NOMO-1 treated with dmso at 0.1 percent for 144 hours (cell line): ENCODE results near the gene MAPK7.

Source experiments
- DNase-seq: peaks from one replicate; lab custom pipeline; 2025; ENCODE audit not compliant: unreplicated experiment; lab: John Stamatoyannopoulos, UW

Gene MAPK7

DNA sequence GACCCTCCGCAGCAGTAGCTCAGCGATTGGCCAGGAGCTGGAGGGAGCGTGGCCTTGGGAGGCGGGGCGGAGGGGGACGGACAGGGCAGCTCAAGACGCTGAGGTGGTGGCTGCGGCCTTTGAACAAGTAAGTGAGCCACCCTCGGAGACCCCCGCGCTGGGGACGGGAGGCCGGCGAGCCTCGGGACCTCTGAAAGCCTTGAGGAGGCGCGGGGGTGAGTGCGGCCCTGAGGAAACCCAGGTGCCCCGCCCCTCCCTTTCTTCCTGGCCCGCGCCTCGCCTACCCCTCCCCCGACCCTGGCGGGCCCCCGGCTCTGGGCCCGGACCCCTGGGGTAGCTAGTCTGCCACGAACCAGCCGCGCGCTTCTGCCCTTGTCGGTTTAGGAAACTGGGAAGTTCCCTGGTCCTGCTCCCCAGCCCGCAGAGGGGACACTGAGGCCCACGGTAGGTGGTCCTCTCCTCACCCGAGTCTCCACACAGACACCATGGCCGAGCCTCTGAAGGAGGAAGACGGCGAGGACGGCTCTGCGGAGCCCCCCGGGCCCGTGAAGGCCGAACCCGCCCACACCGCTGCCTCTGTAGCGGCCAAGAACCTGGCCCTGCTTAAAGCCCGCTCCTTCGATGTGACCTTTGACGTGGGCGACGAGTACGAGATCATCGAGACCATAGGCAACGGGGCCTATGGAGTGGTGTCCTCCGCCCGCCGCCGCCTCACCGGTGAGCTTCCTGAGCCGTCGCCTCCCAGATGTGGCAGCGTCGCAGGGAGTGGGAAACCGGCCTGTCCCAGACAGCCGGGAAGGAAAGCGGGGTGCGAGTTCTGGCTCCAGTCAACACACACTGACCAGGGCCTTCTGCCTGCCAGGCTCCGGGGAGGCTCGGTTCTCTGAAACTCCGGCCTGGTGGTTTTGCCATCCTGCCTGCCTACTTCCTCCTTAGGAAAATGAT lies at the start of gene MAPK7:
TSS of gene MAPK7 (plus strand) at position 83 of the 945 bp plus-strand sequence. CDS start at position 486, 403 bp downstream.
- no peak for DNase-seq

GRCh38 chr17:19329136-19329535 lies 49.2 kb upstream of the MAPK7 start:
- no peak for DNase-seq

DNA sequence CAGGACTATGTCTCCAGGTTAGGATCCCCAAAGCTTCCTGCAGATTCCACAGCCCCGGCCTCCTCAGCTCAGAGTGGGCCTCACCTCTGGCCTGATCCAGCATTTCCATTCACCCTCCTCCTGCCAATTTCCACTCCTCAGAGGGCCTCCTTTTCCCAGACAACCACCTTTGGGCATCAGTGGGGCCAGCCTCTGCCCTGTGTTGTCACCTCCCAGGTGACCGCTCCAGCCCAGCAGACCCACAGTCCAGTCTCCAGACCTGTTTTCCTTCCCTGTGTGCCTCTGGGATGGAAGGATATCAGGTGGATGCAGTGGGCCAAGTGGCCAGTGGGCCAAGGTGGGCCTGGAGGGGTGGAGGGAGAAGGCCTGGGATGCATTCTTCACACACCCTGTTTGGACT lies 48.5 kb upstream of the MAPK7 start:
- DNase-seq, result no peak

- no peak for DNase-seq
Measured at GRCh38 chr17:19330271-19330670, 48.0 kb upstream of the MAPK7 start.

DNA sequence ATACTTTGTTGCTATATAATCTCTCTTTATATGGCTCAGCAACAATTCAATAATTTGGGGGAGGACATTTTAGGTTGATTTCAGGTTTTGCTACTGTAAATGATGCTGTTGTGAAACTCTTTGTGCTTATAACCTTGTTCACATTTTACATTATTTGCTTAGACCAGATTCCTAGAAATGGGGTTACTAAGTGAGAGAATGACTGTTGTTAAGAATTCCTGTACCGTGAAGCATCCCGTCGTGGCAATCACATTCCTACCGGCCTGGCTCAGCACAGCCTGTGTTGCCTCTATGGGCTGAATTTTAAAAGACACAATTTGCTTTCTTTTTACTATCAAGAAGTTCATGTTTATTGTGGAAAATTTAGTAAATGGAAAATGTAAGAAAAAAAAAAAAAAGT lies 47.2 kb upstream of the MAPK7 start:
- no peak for DNase-seq

- no peak for DNase-seq
Measured at GRCh38 chr17:19331543-19332245, 46.6 kb upstream of the MAPK7 start.

GRCh38 chr17:19332371-19333131 lies 45.7 kb upstream of the MAPK7 start:
- DNase-seq, result no peak

- DNase-seq, result no peak
Measured at GRCh38 chr17:19333132-19333440, 45.2 kb upstream of the MAPK7 start.

DNA sequence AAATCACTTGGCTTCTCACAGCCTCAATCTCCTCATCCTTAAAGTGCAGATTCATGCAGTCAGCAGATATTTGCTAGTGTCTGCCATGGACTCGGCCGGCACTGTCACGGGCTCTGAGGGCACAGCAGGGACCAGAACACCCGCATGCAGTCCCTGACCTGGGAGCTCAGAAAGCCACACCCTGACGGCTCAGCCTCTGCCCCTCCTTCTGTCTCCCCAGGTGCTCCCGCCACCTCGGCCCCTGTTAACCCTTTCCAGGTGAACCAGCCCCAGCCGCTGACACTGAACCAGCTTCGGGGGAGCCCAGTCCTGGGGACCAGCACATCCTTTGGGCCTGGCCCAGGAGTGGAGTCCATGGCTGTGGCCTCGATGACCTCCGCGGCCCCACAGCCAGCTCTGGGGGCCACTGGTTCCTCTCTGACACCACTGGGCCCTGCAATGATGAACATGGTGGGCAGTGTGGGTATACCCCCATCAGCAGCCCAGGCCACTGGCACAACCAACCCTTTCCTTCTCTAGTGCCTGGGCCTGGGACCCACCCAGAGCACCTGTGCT lies 44.5 kb upstream of the MAPK7 start:
- no peak for DNase-seq

- no peak for DNase-seq
Measured at GRCh38 chr17:19334331-19334730, 44.0 kb upstream of the MAPK7 start.

DNA sequence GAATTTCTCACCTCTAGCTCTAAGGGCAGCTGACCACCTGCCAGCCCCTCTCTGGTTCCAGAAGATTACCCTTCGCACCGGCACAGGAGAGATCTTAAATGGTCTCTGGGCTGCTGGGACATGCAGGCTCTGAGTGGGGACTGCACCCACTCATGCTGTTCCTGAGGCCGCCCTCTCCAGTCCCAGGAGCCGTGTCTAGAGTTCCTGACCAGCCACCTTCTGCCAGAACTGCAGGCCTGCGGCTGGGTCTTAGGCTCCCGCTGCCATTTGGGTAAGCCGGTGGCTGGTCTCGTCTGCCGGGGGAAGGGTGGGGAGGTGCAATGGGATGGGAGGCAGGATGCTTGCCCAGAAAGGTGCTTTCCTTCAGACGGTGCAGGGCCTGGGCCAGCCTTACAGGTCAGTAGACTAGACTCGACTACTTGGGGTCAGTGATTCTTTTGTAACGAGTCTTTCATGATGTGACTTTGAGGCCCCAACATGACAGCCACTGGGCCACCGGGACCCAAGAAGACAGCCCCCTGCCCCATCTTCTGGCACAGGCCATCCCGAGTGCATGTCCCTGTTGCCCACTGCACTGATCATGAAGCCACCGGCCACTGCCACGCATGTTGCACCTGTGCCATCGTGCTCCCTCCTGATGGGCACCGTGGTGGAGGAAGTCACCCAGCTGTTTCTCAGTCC lies 42.2 kb upstream of the MAPK7 start:
- no peak for DNase-seq

- DNase-seq, result no peak
Measured at GRCh38 chr17:19336938-19337711, 41.2 kb upstream of the MAPK7 start.

DNA sequence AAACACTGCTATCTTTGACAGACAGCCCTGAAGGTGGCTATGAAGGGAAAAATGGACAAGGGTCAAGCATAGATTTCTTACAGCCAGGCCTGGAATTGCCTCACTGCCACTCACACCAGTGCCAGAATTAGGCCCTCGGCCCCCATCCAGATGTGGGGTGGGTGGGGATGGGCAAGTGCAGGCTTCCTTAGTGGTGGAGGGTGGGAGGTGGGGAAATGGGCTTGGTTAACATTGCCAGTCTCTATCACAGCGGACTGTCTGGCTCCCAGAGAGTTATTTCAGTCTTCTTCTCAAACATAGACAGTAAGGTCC lies 40.6 kb upstream of the MAPK7 start:
- no peak for DNase-seq

DNA sequence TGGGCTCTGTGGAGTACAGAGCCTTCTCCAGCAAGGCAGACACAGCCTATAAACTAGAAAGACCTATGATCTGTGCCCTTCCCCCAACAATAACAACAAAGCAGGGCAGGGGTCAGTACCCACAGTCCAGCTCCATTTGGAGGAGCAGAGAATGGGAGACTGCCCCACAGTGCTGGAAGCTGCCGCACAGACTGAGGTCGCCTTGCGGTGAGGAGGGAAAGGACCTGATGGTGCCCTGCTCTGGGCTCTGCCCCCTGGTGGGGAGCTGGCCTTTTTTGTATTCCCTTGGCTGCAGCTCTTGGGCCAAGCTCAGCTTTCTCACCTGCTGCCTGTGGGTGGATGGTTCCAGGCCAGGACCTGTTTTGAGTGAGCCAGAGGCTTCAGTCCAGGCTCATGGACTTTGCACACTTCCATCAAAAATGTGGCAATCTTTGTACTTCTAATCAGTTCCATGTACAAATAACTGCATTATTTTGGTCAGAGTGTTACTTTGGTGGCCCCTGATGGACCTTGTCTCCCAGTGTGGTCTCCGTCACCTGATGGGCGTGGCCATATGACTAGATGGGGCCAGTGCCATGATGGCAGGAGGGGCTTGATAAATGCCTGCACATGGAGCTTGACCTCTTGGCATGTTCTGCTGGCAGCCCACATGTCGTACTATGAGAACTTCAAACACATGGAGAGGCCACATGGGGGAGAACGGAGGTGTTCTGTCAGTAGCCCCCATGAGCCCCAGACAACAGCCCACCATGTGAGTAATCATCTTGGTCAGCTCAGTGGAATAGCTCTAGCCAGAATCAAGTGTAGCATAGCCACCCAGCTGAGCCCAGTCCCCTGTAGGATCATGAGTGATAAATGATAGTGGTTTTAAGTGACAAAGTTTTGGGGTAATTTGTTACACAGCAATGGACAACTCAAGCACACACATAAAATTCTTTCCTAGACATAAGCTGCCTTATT lies 40.0 kb upstream of the MAPK7 start:
- DNase-seq, result peak; percentile 6

GRCh38 chr17:19339341-19339815 lies 38.9 kb upstream of the MAPK7 start:
- no peak for DNase-seq

DNA sequence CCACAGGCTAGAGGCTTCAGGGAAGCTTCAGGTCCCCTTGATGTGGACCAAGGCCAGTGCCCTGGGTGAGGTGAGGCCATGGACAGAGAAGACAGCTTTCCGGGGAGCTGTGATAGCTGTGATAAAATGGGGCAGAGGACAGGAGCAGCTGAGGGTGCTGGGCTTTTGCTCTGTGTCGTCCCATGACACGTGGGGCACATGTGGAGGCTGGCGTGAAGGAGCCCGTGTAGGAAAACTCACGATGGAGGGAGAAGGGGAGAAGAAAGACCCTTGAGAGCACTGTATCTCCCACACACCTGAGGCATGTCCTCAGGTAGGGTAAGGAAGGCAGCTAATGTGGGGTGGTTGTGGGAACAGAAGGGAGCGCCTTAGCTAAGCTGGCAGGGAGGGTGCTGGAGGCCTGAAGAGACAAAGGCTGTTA lies 37.1 kb upstream of the MAPK7 start:
- no peak for DNase-seq

DNA sequence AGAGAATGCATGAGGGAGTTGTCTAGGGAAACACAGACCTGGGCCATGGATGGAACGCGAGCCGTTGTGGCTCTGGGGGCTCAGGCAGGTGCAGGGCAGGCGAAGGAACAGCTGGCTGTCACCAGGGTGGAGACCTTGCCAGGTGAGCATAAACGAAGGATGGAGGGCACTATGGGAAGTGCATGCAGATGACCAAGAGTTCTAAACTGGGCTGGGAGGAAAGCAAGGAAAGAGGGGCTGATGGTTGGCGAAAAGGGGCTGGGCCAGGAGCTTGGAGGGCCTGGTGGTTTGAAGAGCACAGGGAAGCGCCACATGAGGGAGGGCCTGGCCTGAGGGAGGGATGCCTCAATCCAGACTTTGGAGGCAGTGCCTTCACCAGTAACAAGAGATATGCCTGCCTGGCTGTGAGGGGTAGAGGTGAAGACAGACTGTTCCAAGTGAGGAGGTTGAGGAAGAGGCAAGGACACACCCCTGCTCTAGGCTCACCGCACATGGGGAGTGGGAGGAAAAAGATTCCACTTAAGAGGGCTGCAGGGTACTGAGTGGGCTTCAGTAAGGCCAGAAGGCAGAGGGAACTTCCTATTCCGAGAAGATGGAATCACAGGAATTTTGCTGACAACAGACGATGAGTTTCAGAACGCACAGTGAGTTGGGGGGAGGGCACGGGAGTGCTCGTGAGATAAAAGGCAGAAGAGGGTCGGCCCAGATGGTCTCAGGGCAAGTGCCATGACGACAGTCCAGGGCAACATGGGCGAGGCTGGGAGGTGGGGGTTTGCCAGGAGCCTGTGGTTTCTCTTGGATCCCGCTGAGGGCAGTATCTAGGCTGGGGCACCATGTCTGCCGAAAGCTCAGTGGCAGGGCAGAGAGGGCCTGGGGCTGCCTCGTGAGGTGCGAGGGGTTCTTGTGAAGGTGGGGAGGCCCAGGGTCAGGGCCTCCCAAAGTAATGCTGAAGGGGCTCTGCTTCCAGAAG lies 36.4 kb upstream of the MAPK7 start:
- DNase-seq, result no peak
